ENCODE results near the gene PSD2.
"Not testable (repeated sequence)": the region's sequence is repeated elsewhere in the genome, so short reads cannot be mapped to it uniquely, and the experiment has no call there.

DNA sequence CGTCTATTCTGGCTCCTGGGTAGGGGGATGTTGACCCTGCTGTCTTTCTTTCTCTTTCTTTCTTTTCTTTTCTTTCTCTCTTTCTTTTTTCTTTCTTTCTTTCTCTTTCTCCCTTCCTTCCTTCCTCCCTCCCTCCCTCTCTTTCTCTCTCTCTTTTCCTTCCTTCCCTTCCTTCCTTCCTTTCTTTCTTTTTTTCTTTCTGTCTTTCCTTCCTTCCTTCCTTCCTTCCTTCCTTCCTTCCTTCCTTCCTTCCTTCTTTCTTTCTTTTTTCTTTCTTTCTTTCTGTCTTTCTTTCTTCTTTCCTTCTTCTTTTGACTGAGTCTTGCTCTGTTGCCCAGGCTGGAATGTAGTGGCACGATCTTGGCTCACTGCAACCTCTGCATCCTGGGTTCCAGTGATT is 3.0 kb upstream of the PSD2 start:
- TF ChIP-seq, protein P1, sequence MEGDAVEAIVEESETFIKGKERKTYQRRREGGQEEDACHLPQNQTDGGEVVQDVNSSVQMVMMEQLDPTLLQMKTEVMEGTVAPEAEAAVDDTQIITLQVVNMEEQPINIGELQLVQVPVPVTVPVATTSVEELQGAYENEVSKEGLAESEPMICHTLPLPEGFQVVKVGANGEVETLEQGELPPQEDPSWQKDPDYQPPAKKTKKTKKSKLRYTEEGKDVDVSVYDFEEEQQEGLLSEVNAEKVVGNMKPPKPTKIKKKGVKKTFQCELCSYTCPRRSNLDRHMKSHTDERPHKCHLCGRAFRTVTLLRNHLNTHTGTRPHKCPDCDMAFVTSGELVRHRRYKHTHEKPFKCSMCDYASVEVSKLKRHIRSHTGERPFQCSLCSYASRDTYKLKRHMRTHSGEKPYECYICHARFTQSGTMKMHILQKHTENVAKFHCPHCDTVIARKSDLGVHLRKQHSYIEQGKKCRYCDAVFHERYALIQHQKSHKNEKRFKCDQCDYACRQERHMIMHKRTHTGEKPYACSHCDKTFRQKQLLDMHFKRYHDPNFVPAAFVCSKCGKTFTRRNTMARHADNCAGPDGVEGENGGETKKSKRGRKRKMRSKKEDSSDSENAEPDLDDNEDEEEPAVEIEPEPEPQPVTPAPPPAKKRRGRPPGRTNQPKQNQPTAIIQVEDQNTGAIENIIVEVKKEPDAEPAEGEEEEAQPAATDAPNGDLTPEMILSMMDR (IDR thresholded peaks at IDR 0.05; ENCODE audit: insufficient read depth, low read depth, low read length), result not testable (repeated sequence)
- TF ChIP-seq EZH2 (IDR thresholded peaks at IDR 0.05; ENCODE audit: insufficient read depth, low read length), result not testable (repeated sequence)

Measured in astrocyte (in vitro differentiated cells and primary cell).